COR-L47 (cell line): ENCODE measurements around the gene XPNPEP3.

Source experiments
- DNase-seq: peaks from one replicate; lab custom pipeline; 2025; lab: John Stamatoyannopoulos, UW

Gene XPNPEP3

DNA sequence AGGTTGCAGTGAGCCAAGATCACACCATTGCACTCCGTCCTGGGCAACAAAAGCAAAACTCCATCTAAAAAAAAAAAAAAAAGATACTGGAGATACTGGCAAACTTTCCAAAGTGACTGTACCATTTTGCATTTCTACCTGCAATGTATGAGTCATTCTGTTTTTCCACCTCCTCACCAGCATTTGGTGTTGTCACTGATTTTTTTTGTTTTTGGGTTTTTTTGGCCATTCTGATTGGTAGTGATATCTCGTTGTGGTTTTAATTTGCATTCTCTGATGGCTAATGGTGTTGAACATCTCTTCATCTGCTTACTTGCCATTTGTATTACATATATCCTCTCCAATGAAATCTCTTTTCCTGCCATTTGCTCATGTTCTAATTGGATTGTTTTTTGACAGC is 82.3 kb downstream of the XPNPEP3 start:
- DNase-seq, result no peak

DNA sequence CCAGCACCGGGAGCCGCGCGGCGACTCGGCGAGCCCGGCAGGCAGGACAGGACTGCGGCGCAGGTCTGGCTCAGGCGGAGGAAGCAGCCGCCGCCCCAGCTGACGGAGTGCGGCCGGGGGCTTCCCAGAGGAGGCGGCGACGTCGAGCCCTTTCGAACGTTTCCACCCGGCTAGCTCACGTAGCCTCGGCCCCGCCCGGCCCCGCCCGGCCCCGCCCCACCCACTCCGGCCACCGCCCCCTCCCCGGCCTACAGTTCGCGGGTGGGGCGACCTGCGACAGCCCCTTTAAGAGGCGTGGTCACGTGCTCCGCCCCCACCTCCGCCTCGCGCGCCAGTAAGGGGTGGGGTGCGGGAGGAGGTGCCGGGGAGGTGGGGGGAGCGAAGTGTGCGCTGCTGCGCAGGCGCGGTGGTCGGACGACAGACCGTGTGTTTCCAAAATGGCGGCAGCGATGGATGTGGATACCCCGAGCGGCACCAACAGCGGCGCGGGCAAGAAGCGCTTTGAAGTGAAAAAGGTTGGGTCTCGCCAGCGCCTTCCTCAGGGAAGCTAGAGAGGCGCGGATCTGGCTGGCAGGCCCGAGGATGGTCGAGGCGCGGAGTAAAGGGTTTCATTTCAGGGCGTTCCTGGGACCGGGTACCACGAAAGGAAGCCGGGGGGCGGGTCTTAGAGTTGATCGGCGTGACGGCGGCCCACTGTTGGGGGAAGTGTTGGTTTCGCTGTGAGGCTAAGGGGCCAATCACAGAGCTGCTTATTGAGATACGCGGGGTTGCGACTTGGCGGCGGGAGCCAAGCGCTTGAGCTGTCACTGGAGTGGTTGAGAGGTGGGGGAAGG is 94.2 kb downstream of the XPNPEP3 start, which contains the start of gene RBX1:
Gene RBX1 (plus strand): TSS at position 417 of the 833 bp plus-strand sequence. CDS start 21 bp downstream, at position 438.
- DNase-seq, result peak; percentile 99

- DNase-seq, result no peak
Observed at GRCh38 chr22:40951795-40952605, 95.1 kb downstream of the XPNPEP3 start.

DNA sequence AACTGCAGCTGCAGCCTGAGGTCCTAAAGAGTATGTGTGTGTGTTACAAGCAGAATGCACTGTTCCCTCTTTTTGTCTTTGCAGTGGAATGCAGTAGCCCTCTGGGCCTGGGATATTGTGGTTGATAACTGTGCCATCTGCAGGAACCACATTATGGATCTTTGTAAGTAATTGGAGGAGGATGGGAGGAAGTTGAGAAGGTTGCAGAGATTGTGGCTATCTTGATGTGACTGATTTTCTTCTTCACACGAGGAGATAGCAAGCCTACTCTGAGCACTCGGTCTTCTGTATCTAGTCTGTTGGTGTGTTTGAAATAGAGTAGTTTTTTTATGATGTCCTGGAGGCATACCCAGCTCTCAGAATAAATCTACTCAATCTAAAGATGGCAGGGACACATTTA is 96.5 kb downstream of the XPNPEP3 start:
- DNase-seq, result no peak

GRCh38 chr22:40954113-40954512 is 97.2 kb downstream of the XPNPEP3 start:
- no peak for DNase-seq

- DNase-seq, result no peak
Observed at GRCh38 chr22:40955571-40955970, 98.6 kb downstream of the XPNPEP3 start.

GRCh38 chr22:40957601-40958000 is 100.7 kb downstream of the XPNPEP3 start:
- DNase-seq, result no peak

DNA sequence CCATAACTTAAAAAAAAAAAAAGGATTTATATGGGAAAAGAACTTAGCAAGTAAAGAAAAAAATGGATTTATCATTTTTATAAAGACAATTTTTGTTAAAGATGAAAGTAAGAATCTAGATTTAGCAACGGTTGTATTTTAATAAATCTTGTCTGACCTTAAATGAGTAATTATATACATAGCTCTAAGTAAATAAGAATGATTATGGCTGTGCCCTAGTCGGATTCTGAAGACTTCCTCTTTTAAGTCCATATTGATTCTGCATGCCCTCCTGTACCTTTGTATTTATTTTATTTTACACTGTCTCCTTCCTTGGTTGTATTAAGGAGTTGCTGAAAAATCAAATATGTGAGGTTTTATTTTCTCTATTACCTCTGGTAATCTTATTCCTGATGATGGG is 101.4 kb downstream of the XPNPEP3 start:
- DNase-seq, result no peak

GRCh38 chr22:40960145-40960544 is 103.2 kb downstream of the XPNPEP3 start:
- no peak for DNase-seq

GRCh38 chr22:40965936-40966725 is 109.2 kb downstream of the XPNPEP3 start:
- DNase-seq, result no peak

DNA sequence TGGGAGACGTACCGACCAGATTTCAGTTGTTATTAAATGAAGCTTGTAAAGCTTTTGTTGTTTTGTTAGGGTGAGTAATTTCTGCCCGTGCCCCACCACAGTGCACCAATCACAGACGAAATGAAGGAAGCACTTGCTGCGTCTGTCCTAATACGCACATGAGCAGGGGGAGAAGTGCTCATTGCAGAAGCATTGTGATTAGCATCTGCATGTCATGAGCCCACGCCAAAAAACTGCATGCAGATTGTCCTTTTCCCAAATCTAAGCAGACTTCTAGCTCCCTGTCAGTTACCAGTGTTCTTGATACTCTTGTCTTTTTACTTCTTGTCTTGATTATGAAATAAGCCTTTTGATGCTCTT is 109.8 kb downstream of the XPNPEP3 start:
- no peak for DNase-seq

DNA sequence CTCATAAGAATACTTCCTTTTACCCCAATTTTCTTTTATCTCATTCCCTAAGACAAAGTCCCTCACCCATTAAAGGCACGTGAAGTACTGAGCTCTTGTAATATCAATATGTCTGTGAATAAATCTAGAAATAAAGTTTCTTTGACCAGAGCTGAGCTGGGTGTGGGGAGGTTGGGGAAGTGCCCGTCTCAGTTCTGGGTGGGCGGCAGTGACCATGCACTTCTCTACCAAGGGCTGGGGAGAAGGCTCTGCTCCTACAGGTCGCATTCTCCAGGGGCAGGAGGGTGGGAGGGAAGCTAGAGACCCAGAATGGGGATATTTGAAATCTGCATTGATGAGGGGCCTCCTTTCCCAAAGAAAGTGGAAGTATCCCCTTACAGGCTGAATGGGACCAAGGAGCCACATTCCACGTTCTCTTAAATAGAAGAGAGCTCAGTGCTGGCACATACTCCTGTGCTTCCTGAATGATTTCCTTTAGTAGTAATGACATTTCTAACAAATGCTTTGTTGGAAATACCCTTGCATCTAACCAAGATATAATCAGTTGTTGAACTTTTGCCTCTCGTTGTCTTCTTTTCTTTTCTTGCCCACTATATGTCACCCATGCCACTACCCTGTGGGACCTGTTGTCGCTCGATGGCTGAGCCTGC is 110.3 kb downstream of the XPNPEP3 start:
- DNase-seq, result no peak

DNA sequence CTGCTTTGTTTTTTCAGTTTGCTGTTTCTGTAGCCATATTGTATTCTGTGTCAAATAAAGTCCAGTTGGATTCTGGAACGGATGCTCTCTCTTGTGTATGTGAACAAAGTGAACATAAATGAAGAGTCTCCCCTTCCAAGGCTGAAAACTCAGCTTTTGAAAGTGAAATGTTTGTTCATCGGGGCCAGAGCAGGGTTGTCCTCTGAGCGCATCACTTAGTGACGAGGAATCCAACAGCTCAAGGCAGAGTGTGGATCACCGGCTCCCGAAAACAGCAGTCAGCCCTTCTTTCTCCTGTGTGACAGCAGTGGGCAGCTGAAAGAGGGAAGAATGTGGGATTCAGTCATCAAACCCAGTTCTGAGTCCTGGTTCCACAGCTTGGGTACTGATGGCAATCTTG is 115.6 kb downstream of the XPNPEP3 start:
- no peak for DNase-seq

DNA sequence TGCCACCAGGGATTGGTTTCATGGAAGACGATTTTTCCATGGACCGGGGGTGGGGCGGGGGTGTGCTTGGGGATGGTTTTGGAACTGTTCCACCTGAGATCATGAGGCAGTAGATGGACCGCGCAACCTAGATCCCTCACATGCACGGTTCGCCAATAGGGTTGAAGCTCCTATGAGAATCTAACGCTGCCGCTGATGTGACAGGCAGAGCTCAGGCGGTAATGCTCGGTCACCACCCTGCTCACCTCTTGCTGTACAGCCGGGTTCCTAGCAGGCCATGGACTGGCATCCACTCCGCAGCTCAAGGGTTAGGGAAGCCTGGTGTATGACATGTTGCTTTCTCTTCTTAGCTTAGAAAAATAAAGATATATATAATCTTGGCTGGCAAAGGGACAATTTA is 116.2 kb downstream of the XPNPEP3 start:
- no peak for DNase-seq

- no peak for DNase-seq
Observed at GRCh38 chr22:40975366-40975765, 118.4 kb downstream of the XPNPEP3 start.

DNA sequence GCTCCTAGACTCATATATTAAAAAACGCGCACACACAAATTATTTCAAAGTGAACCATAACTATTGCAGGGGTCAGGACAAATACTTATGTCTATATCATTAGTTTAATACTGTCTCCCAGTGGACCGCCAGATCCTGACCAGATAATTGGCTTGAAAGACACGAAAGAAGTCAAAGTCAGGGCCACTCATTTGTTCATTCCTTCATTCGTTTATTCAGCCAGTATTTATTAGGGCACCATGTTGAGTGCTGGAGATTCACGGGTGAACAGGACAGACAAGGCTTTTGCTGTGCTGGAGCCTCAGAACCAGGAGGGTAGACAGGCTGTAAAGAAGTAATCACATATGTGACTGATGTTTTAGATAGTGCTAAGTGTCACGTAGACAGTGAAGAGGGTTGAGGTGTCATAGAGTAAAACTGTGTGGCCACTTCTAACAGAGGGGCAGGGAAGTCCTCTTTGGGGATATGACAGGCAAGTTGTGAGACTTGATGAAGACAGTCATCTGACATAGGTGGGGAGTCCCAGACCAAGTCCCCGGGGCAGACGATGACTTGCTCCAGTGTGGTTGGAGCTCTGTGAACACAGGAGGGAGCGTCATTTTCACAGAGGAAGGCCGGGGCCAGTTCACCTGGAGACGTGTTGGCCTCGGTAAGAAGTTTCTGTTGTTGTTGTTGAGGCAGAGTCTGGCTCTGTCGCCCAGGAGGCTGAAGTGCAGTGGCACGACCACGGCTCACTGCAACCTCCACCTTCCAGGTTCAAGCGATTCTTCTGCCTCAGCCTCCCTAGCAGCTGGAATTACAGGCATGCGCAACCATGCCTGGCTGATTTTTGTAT is 120.1 kb downstream of the XPNPEP3 start:
- DNase-seq, result no peak

- no peak for DNase-seq
Observed at GRCh38 chr22:40979198-40979597, 122.2 kb downstream of the XPNPEP3 start.

DNA sequence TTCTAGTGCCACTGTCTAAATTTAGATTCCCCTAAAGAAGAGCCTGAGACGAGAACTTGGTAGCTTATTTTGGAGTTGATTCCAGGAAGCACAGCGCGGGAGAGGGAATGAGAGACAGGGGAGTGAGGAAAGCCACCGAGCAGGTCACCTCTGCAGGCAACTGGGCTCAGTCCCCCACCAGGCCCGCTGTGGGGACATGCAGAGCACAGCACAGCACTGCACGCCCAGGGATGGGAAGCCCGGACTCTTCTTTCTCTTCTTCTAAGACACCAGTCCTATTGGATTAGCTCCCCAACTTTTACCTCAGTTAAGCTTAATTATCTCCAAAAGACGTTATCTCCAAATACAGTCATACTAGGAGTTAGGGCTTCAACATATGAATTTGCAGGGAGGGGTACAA is 122.9 kb downstream of the XPNPEP3 start:
- DNase-seq, result no peak
